ENCODE measurements around the gene TTC23. TPM values are rescaled to one million over a fixed set of nuclear protein-coding genes. Genes with fewer than 3 reads are reported as not detected.

Gene TTC23
- total RNA-seq, 1 donor from 2014 or later, result 32.3 TPM

GRCh38 chr15:99172989-99173388, 76.4 kb downstream of the TTC23 start:
- no peak for DNase-seq (ENCODE audit: low spot score in 2 of 2, unreplicated experiment in 2 of 2)
- H3K36me3 Mint-ChIP-seq, result peaks cover 18% of the 10 kb centered on the region
- H3K4me3 Mint-ChIP-seq, result no peak overlapping the region
- no peaks in the 10 kb centered on the region for H3K9me3 Mint-ChIP-seq
- H3K27ac Mint-ChIP-seq, result no peak overlapping the region
- TF ChIP-seq CTCF (IDR thresholded peaks at IDR 0.05; ENCODE audit: unreplicated experiment), result no peak
- H3K27me3 Mint-ChIP-seq (ENCODE audit: low read depth), result no peaks in the 10 kb centered on the region
- H3K4me1 Mint-ChIP-seq, result peaks cover 21% of the 10 kb centered on the region

GRCh38 chr15:99172171-99172570, 77.2 kb downstream of the TTC23 start:
- TF ChIP-seq CTCF (IDR thresholded peaks at IDR 0.05; ENCODE audit: unreplicated experiment), result no peak
- Mint-ChIP-seq H3K4me1 (peaks cover 21% of the 10 kb centered on the region), H3K4me3 (no peak overlapping the region), H3K27ac (no peak overlapping the region), H3K36me3 (peaks cover 21% of the 10 kb centered on the region), H3K9me3 (no peaks in the 10 kb centered on the region), H3K27me3 (ENCODE audit: low read depth) (no peaks in the 10 kb centered on the region)
- DNase-seq (ENCODE audit: low spot score in 2 of 2, unreplicated experiment in 2 of 2), result no peak

- Mint-ChIP-seq H3K27ac (no peak overlapping the region), H3K4me1 (peaks cover 21% of the 10 kb centered on the region), H3K36me3 (peaks cover 29% of the 10 kb centered on the region)
Observed at GRCh38 chr15:99170476-99171065, 78.8 kb downstream of the TTC23 start.

GRCh38 chr15:99169769-99170311, 79.5 kb downstream of the TTC23 start:
- no peak overlapping the region for H3K4me3 Mint-ChIP-seq
- H3K27me3 Mint-ChIP-seq (ENCODE audit: low read depth), result no peaks in the 10 kb centered on the region
- H3K9me3 Mint-ChIP-seq, result no peaks in the 10 kb centered on the region
- no peak for DNase-seq (ENCODE audit: low spot score in 2 of 2, unreplicated experiment in 2 of 2)
- peak overlapping the region; percentile 69 for H3K27ac Mint-ChIP-seq
- peaks cover 13% of the 10 kb centered on the region for H3K4me1 Mint-ChIP-seq
- no peak for TF ChIP-seq CTCF (IDR thresholded peaks at IDR 0.05; ENCODE audit: unreplicated experiment)
- peaks cover 32% of the 10 kb centered on the region for H3K36me3 Mint-ChIP-seq

More at GRCh38 chr15:99170476-99171065, 78.8 kb downstream of the TTC23 start:
- Mint-ChIP-seq H3K27me3 (ENCODE audit: low read depth) (no peaks in the 10 kb centered on the region), H3K9me3 (no peaks in the 10 kb centered on the region), H3K4me3 (no peak overlapping the region)
- no peak for DNase-seq (ENCODE audit: low spot score in 2 of 2, unreplicated experiment in 2 of 2)
- no peak for TF ChIP-seq CTCF (IDR thresholded peaks at IDR 0.05; ENCODE audit: unreplicated experiment)

- H3K4me3 Mint-ChIP-seq, result no peak overlapping the region
- peak overlapping the region; percentile 81 for H3K27ac Mint-ChIP-seq
- DNase-seq (ENCODE audit: low spot score in 2 of 2, unreplicated experiment in 2 of 2), result no peak
- H3K4me1 Mint-ChIP-seq, result peaks cover 8% of the 10 kb centered on the region
- H3K9me3 Mint-ChIP-seq, result no peaks in the 10 kb centered on the region
- H3K27me3 Mint-ChIP-seq (ENCODE audit: low read depth), result no peaks in the 10 kb centered on the region
- TF ChIP-seq CTCF (IDR thresholded peaks at IDR 0.05; ENCODE audit: unreplicated experiment), result no peak
- H3K36me3 Mint-ChIP-seq, result peaks cover 38% of the 10 kb centered on the region
Observed at GRCh38 chr15:99168601-99169580, 80.5 kb downstream of the TTC23 start.

Data from mesothelial cell of epicardium (in vitro differentiated cells).